GM15510 (cell line): ENCODE results near the gene LRRC1.

ENCODE experiments used
- POLR2A ChIP-seq: IDR thresholded peaks from 3 replicates; pipeline ENCODE4 v1.6.1; 2011; ENCODE audit warnings: borderline replicate concordance; ENCODE audit not compliant: insufficient read length; ENCODE audit errors: extremely low read depth

LRRC1 gene

DNA sequence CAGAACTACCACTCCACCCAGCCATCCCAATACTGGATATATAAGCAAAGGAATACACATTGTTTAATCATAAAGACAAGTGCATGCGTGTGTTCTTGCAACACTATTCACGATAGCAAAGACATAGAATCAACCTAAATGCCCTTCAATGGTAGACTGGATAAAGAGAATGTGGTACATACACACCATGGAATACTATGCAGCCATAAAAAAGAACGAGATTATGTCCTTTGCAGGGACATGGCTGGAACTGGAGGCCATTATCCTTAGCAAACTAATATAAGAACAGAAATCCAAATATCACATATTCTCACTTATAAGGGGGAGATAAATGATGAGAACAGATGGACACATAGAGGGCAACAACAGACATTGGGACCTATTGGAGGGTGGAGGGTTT lies 156.6 kb downstream of the LRRC1 start:
- TF ChIP-seq POLR2A: no peak

DNA sequence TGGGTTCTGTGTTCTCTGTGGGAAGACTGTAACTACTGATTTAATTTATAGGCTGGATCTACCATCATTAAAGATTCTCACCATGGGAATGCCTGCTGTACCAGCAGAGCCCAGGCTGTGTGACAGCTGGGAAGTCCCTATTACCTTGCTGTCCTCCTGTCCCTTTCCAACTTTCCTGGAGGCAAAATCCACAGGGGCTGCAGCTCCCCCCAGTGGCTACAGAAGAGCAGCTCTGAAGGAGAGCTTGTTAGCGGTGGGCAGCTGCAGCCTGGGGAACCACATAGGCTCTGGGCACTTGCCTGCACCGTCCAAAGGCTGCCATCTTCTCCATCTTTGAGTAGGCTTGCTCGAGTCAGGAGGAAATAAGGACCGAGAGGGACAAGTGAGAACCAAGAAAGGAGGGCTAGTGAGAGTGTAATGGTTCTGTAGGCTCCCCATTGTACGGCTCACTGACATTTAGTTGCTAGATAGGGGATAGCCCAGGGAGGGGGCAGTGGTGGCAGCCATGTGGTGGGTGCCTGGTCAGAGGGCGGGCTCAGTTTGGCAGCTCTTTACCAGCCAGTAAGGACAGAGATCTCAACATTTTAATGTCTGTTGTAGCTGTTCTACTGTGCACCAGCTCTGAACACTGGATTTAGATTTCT lies 161.4 kb downstream of the LRRC1 start:
- TF ChIP-seq POLR2A: no peak

DNA sequence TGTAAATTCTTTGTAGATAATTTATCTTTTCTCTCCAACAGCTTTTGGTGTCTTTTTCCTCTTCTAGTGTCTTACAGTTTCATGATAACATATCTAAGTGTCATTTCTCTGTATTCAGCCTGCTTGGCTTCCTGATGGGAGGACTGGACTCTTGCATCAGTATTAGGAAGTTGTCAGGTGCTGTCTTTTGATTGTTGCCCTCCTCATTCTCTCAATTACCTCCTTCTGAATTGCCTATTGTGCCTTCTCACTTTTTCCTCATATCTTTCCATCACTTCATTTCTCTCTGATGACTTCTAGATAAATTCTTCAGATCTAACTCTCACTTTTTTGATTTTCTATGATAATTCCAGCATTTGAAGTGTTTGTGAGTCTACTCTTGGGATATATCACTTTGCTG lies 162.0 kb downstream of the LRRC1 start:
- no peak for TF ChIP-seq POLR2A

DNA sequence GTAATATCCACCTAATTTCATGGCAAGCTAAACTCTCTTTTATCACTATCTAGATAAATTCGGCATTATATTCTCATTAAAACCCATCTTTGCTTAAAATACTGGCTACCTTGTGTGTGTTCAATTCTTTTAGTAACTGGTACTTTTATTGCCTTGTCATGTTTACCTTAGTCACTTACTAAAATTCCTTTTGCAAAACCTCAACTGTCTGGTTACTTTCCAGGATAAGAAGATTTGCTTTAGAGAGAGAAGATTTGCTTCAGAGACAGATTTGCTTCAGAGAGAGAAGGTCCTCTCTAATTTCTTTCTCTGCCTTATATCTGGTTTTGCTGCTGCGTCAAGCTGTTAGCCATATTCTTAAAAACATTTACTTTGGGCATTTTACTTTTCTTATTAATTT lies 164.9 kb downstream of the LRRC1 start:
- no peak for TF ChIP-seq POLR2A

DNA sequence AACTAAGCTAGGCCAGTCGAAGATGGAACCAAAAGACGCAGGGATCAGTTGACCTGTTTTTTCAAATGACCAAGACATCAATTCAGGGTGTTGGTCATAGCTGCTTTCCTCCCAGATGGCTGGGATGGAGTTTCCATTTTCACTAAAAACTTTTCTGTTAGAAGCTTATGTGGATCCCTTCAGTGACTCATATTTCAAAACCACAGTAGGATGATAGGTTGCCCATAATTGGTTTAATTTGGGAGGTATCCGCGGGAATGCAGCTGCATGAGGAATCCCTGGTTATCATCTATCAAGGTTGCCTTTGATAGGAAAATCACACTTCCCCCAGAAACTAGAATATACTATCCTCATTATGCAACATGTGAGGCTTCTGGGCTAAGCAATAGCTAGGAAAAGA lies 165.5 kb downstream of the LRRC1 start:
- no peak for TF ChIP-seq POLR2A

DNA sequence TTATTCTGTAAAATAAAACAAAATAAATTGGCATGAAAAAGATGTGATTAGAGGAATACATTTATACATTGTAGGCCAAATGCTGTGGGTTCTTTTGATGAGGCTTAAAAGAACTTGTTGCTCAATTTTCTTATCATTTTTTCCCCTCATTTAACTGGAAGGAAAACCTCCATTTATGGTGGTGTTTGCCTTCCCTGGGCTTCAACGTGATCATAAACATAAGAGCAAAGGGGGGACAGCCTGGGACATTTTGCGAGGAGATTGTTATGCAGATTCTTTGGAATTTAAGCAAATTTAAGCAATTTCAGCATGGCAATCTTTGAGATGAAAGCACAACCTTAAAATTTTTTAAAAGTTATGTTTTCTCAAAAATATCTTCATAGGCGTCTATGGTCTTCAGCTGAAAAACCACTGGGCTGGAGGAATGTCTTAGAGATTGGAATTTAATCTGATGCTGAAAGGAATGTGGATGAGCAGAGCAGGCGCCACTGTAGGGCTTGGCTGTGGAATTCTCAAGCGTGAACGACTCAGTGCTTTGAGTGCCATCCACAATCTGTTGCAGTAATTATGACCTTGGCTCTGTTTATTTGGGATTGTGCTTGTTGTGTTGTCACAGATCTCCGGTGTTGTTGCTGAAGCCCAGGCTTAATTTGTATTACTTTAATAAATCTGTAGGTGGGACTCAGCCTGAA lies 167.0 kb downstream of the LRRC1 start:
- no peak for TF ChIP-seq POLR2A

DNA sequence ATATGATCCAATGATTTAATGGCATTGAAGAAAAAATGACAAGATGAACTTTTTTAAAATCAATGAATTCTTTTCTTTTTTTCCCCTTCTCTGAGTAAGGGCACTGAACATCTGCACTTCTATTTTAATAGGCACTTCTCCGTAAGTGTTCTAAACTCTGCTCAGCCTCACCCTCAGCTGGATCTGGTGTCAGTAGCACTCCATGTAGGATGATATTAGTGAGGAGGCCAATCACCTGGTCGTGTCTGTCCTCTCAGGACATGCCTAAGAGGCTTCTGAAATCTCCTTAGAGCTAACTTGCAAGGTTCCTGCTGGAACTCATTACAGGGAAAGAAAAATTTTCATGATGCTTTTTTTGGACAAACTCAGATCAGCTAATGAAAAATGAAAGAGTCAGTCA lies 167.8 kb downstream of the LRRC1 start:
- no peak for TF ChIP-seq POLR2A

DNA sequence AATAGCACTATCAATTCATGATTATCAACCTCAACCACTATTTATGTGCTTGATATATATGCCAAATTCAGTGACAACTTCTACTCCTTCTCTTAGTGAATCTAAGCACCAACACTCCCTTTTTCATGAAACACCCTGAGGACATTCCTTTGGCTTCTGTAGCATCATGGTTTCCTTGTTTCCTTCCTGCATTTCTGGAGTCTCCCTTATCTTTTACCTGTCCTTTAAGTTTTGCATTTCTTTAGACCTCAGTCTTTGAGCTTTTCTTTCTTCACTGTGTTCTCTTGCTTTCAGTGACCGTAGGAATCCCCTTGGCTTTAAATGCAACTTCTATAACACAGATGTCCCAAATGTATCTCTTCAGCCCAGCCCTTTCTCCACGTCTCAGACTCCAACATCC lies 172.6 kb downstream of the LRRC1 start:
- no peak for TF ChIP-seq POLR2A
